CD4-positive, alpha-beta T cell treated with Interleukin-4 for 4 hours (primary cell): ENCODE measurements around the gene CRTAP.
"Not testable (repeated sequence)": the region's sequence is repeated elsewhere in the genome, so short reads cannot be mapped to it uniquely, and the experiment has no call there.

Source experiments
- DNase-seq: peaks from one replicate; pipeline ENCODE4 v3.0.0-alpha.2; 2020

The CRTAP gene

GRCh38 chr3:33181641-33182040 is 67.8 kb downstream of the CRTAP start:
- not testable (repeated sequence) for DNase-seq

GRCh38 chr3:33184863-33185262 is 71.0 kb downstream of the CRTAP start:
- no peak for DNase-seq

- DNase-seq: no peak
Measured at GRCh38 chr3:33186524-33187367, 72.9 kb downstream of the CRTAP start.

GRCh38 chr3:33187368-33187634 is 73.5 kb downstream of the CRTAP start:
- DNase-seq: no peak

GRCh38 chr3:33194303-33194702 is 80.5 kb downstream of the CRTAP start:
- no peak for DNase-seq

GRCh38 chr3:33196538-33196937 is 82.7 kb downstream of the CRTAP start:
- DNase-seq: no peak
